GM12878 (cell line): ENCODE results near the gene ENDOU. TPM values are rescaled to one million over a fixed set of nuclear protein-coding genes. Genes with fewer than 3 reads are reported as not detected.
A peak's percentile ranks its signal among the peaks of the same experiment; 100 is the strongest.

ENCODE experiments used
- ATAC-seq: fragments of 200-7000 bp; cut with Tn5 transposase; 3 replicates; pipeline ENCODE4 v1.9.1; 2020; ENCODE audit warnings: mild to moderate bottlenecking, moderate library complexity
- BruUV-seq: library from RNA; stranded (reverse); fragments of 400-500 nt; replicated peaks from 2 replicates; lab custom pipeline; 2021; lab: Mats Ljungman, UMichigan
- CTCF ChIA-PET: fragments of 300-600 bp; sonication (Branson Sonifier 250); formaldehyde crosslinking; extraction: SDS; loops from one replicate; lab custom pipeline; 2021; ENCODE audit warnings: inconsistent platforms; lab: Yijun Ruan, JAX
- POLR2A ChIA-PET: fragments of 350-600 bp; formaldehyde crosslinking; extraction: SDS; loops from one replicate; lab custom pipeline; 2021; ENCODE audit warnings: inconsistent platforms; lab: Charles Lee
- RAD21 ChIA-PET: fragments of 300-600 bp; sonication (Branson Sonifier 250); formaldehyde crosslinking; loops from one replicate; lab custom pipeline; 2023; ENCODE audit warnings: antibody characterized with exemption; ENCODE audit not compliant: unreplicated experiment; lab: Charles Lee
- SMC1A ChIA-PET: fragments of 300-600 bp; sonication (Branson Sonifier 250); formaldehyde crosslinking; loops from one replicate; lab custom pipeline; 2023; ENCODE audit not compliant: unreplicated experiment, uncharacterized antibody; lab: Charles Lee
- DNase-seq: peaks from one replicate; pipeline ENCODE4 v3.0.0-alpha.2; 2011; ENCODE audit warnings: low read depth, low spot score
- FAIRE-seq: peaks from 3 replicates; lab custom pipeline; 2011; peaks lifted over from hg19 to GRCh38; lab: Jason Lieb, UNC
- H2AFZ ChIP-seq: 2 replicates; pipeline ENCODE4 v1.6.0; 2011; ENCODE audit warnings: low read depth, low read length, control low read depth; ENCODE audit not compliant: control insufficient read depth
- H3K27ac ChIP-seq: 2 replicates; pipeline ENCODE4 v1.5.1; 2011; ENCODE audit warnings: control low read depth; ENCODE audit not compliant: control insufficient read depth, insufficient read depth
- H3K27me3 ChIP-seq, 2 experiments: replicated peaks in 1 of 2; 2 replicates each; pipeline versions ENCODE4 v1.6.0 to v1.6.1; 2011; ENCODE audit warnings: low read length in 1 of 2; ENCODE audit not compliant: control insufficient read depth in 2 of 2, insufficient read depth in 2 of 2
- H3K36me3 ChIP-seq, 2 experiments: 2 replicates each; pipeline ENCODE4 v1.5.1; 2011; ENCODE audit warnings: low read length in 1 of 2; ENCODE audit not compliant: control insufficient read depth in 2 of 2, insufficient read depth in 2 of 2
- H3K4me1 ChIP-seq: 2 replicates; pipeline ENCODE4 v1.6.1; 2011; ENCODE audit warnings: mild to moderate bottlenecking, low read length, moderate library complexity, mixed read lengths; ENCODE audit not compliant: control insufficient read depth, insufficient read depth
- H3K4me2 ChIP-seq: 2 replicates; pipeline ENCODE4 v1.6.0; 2011; ENCODE audit warnings: control low read depth; ENCODE audit not compliant: control insufficient read depth, insufficient read depth
- H3K4me3 ChIP-seq: fragments of 200-600 bp; sonication (generic); 2 replicates; pipeline ENCODE4 v1.5.1; 2016
- H3K79me2 ChIP-seq: 2 replicates; pipeline ENCODE4 v1.6.0; 2011; ENCODE audit warnings: low read length; ENCODE audit not compliant: control insufficient read depth, insufficient read depth
- H3K9ac ChIP-seq: 2 replicates; pipeline ENCODE4 v1.8.0; 2011; ENCODE audit warnings: low read length, control low read depth, mixed read lengths; ENCODE audit not compliant: control insufficient read depth, insufficient read depth
- H3K9me3 ChIP-seq: replicated peaks from 3 replicates; pipeline ENCODE4 v1.5.1; 2011; ENCODE audit warnings: mild to moderate bottlenecking, low read length; ENCODE audit not compliant: control insufficient read depth, insufficient read depth
- H4K20me1 ChIP-seq: 2 replicates; pipeline ENCODE4 v1.6.0; 2011; ENCODE audit not compliant: control insufficient read depth, insufficient read depth
- ATF7 ChIP-seq: fragments of 450-650 bp; IDR thresholded peaks from 2 replicates; pipeline ENCODE4 v1.6.1; 2016; ENCODE audit warnings: low read depth, mild to moderate bottlenecking
- BHLHE40 ChIP-seq, 2 experiments: fragments of 450-650 bp in 1 of 2; IDR thresholded peaks; 2 replicates each; pipeline ENCODE4 v1.6.1; 2011 to 2017; ENCODE audit warnings: low read depth in 2 of 2, borderline replicate concordance in 1 of 2, improper control_type of control experiment in 1 of 2, low read length in 1 of 2, mild to moderate bottlenecking in 1 of 2
- CBFB ChIP-seq: IDR thresholded peaks from 2 replicates; pipeline ENCODE4 v1.6.1; 2016; ENCODE audit warnings: antibody characterized with exemption, low read depth
- DPF2 ChIP-seq: fragments of 450-650 bp; IDR thresholded peaks from 2 replicates; pipeline ENCODE4 v1.6.1; 2017; ENCODE audit warnings: mild to moderate bottlenecking
- EED ChIP-seq: sonication (generic); IDR thresholded peaks from 2 replicates; pipeline ENCODE4 v1.6.1; 2016; ENCODE audit warnings: antibody characterized with exemption, low read depth
- EGR1 ChIP-seq, 2 experiments: IDR thresholded peaks; 1 replicate in 1 of 2; 2 replicates in 1 of 2; pipeline ENCODE4 v1.6.1; 2011 to 2012; ENCODE audit warnings: low read depth in 2 of 2, low read length in 2 of 2, borderline replicate concordance in 1 of 2, mild to moderate bottlenecking in 1 of 2, moderate library complexity in 1 of 2
- JUND ChIP-seq: IDR thresholded peaks from 2 replicates; pipeline ENCODE4 v1.6.1; 2012; ENCODE audit warnings: low read depth, mild to moderate bottlenecking, low read length, improper control_type of control experiment, moderate library complexity
- MAX ChIP-seq: IDR thresholded peaks from 2 replicates; pipeline ENCODE4 v1.6.1; 2012; ENCODE audit warnings: low read depth, low read length, improper control_type of control experiment
- NR2F1 ChIP-seq: fragments of 450-650 bp; conservative IDR thresholded peaks from 2 replicates; pipeline ENCODE4 v1.6.1; 2017; ENCODE audit warnings: mild to moderate bottlenecking
- PML ChIP-seq: IDR thresholded peaks from 2 replicates; pipeline ENCODE4 v1.6.1; 2012; ENCODE audit warnings: low read length, inconsistent platforms
- POLR2AphosphoS2 ChIP-seq: IDR thresholded peaks from 2 replicates; pipeline ENCODE4 v1.6.1; 2011; ENCODE audit warnings: low read depth, mild to moderate bottlenecking, low read length, improper control_type of control experiment, moderate library complexity
- RB1 ChIP-seq: fragments of 450-650 bp; formaldehyde crosslinking; IDR thresholded peaks from 2 replicates; pipeline ENCODE4 v1.6.1; 2017; ENCODE audit warnings: mild to moderate bottlenecking, borderline replicate concordance
- SPI1 ChIP-seq: IDR thresholded peaks from 2 replicates; pipeline ENCODE4 v1.6.1; 2011; ENCODE audit warnings: low read depth, mild to moderate bottlenecking, low read length, moderate library complexity, borderline replicate concordance; ENCODE audit not compliant: insufficient read depth
- TBL1XR1 ChIP-seq: IDR thresholded peaks from 2 replicates; pipeline ENCODE4 v1.6.1; 2012; ENCODE audit warnings: low read depth, low read length, improper control_type of control experiment
- ZSCAN29 ChIP-seq: fragments of 450-650 bp; IDR thresholded peaks from 2 replicates; pipeline ENCODE4 v1.6.1; 2017; ENCODE audit warnings: mild to moderate bottlenecking, moderate library complexity
- WGBS: methylation state at CpG from one replicate; pipeline ENCODE4 v1.1.6; 2016; ENCODE audit warnings: low lambda C conversion rate; ENCODE audit not compliant: insufficient replicate concordance, insufficient coverage; ENCODE audit errors: missing lambda C conversion rate; 5-methylcytosine and 5-hydroxymethylcytosine counted together
- in situ Hi-C: fragments of 300-500 bp; cut with MboI; formaldehyde crosslinking; loops from 9 replicates; pipeline ENCODE4 v1.14.3; 2018; ENCODE audit warnings: mixed read lengths
- intact Hi-C: fragments of 100-400 bp; cut with micrococcal nuclease; formaldehyde crosslinking; loops from one replicate; pipeline ENCODE4 v1.14.2; 2022; ENCODE audit not compliant: unreplicated experiment
- polyA plus RNA-seq, 11 experiments: library from polyadenylated mRNA; depleted of rRNA in 4 of 11; unstranded in 6 of 11; stranded (reverse) in 5 of 11; fragments of >200 nt; fragmentation: Nextera tagmentation in 4 of 11; fragmentation: Illumina TruSeq in 1 of 11; extraction: Ambion mirVana in 4 of 11; extraction: Trizol in 1 of 11; gene quantifications; 1 replicate in 1 of 11; 2 replicates in 10 of 11; pipeline versions ENCODE4 v1.2.1 to v1.2.3, GENCODE V29; 2011 to 2016; ENCODE audit warnings: inconsistent platforms in 2 of 11, missing spikeins in 2 of 11, low read depth in 1 of 11
- total RNA-seq, 4 experiments: library from RNA; depleted of rRNA in 3 of 4; stranded (reverse); fragments of >200 nt in 3 of 4; fragmentation: Illumina TruSeq in 1 of 4; extraction: Trizol in 1 of 4; gene quantifications; 2 replicates each; pipeline versions ENCODE4 v1.2.1 to v1.2.3, GENCODE V29; 2013 to 2021
- TF ChIP-seq, protein P1 (sequence below): fragments of 450-650 bp; IDR thresholded peaks from 2 replicates; pipeline ENCODE4 v1.6.1; 2017; ENCODE audit warnings: mild to moderate bottlenecking, moderate library complexity

ENDOU gene
- total and polyA plus RNA-seq, 10 of the 15 experiments (the other 5 are each of a cell fraction or from before 2014, with no cell fraction given): 0.03 to 0.17 (median 0.10) TPM; not detected in 4

DNA sequence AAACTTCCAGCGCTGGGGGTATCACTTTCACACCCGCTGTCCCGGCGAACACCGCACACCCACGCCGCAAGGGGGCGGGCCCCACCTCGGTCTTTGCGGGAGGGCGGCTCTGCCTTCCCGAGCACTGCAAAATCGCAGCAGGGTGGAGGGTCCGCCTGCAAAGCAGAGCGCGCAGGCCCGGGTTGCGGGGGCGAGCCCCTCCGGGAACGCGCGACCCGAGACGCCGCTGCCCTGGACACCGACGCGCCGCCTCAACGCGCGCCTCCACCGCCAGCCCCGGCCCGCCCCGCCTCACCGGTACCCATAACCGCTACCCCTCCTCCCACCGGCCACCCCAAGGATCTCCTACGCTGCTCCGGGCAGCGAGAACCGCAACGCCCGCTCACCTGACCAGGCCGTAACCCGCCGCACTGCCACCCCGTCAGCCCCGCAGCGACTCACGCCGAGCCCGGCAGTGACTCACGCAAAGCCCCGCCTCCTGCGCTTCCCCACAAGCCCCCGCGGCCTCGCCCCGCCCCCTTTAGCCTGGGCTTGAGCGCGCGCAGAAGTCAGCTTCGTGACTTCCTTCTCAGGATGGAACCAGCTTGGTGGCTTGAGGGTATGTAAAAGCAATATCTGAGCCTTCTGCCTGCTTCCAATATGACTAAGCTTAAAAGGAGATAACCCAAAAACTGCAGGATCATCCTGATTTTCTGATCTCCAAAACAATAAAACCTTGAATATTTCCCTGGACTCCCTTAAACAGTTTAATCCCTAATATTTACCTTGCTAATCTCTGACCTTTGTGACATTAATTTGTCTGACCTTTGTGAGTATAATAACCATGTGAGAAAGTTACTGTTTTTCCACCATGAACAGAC, 19.5 kb downstream of the ENDOU start, which contains the start of gene RPAP3:
RPAP3 (minus strand) TSS at position 465 of the 860 bp plus-strand sequence. CDS start 3,190 bp downstream, outside the sequence.
- BruUV-seq: no TSS peak
- TF ChIP-seq MAX: peak; percentile 70
- TF ChIP-seq NR2F1: 0 out of 2 replicates have a peak, but pooled peaks have one; percentile 24
- TF ChIP-seq TBL1XR1: 0 out of 2 replicates have a peak, but pooled peaks have one; percentile 23
- no peak; the same call in 1 of the 2 replicates for TF ChIP-seq ATF7
- 0 out of 2 replicates have a peak, but pooled peaks have one; percentile 16 for TF ChIP-seq ZSCAN29
- peak in 1 of 2 experiments; percentile 87; a peak in 2 of 4 replicates for TF ChIP-seq BHLHE40 (IDR thresholded peaks at IDR 0.05; ENCODE audit: borderline replicate concordance in 1 of 2, low read depth in 2 of 2, low read length in 1 of 2)
- TF ChIP-seq EGR1 (IDR thresholded peaks at IDR 0.05; ENCODE audit: borderline replicate concordance in 1 of 2, low read depth in 2 of 2, low read length in 2 of 2): peak in 1 of 2 experiments; percentile 80; a peak in 2 of 3 replicates
- TF ChIP-seq, protein P1, sequence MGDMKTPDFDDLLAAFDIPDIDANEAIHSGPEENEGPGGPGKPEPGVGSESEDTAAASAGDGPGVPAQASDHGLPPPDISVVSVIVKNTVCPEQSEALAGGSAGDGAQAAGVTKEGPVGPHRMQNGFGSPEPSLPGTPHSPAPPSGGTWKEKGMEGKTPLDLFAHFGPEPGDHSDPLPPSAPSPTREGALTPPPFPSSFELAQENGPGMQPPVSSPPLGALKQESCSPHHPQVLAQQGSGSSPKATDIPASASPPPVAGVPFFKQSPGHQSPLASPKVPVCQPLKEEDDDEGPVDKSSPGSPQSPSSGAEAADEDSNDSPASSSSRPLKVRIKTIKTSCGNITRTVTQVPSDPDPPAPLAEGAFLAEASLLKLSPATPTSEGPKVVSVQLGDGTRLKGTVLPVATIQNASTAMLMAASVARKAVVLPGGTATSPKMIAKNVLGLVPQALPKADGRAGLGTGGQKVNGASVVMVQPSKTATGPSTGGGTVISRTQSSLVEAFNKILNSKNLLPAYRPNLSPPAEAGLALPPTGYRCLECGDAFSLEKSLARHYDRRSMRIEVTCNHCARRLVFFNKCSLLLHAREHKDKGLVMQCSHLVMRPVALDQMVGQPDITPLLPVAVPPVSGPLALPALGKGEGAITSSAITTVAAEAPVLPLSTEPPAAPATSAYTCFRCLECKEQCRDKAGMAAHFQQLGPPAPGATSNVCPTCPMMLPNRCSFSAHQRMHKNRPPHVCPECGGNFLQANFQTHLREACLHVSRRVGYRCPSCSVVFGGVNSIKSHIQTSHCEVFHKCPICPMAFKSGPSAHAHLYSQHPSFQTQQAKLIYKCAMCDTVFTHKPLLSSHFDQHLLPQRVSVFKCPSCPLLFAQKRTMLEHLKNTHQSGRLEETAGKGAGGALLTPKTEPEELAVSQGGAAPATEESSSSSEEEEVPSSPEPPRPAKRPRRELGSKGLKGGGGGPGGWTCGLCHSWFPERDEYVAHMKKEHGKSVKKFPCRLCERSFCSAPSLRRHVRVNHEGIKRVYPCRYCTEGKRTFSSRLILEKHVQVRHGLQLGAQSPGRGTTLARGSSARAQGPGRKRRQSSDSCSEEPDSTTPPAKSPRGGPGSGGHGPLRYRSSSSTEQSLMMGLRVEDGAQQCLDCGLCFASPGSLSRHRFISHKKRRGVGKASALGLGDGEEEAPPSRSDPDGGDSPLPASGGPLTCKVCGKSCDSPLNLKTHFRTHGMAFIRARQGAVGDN: no peak; the same call in 1 of the 2 replicates
- peak; percentile 92 for TF ChIP-seq PML
- 0 out of 2 replicates have a peak, but pooled peaks have one; percentile 19 for TF ChIP-seq EED
- TF ChIP-seq SPI1: peak; percentile 7; the same call in 1 of the 2 replicates
- peak; percentile 81 for TF ChIP-seq POLR2AphosphoS2
- peak; percentile 29; the same call in 1 of the 2 replicates for TF ChIP-seq RB1
- TF ChIP-seq CBFB: peak; percentile 60; the same call in 1 of the 2 replicates
- TF ChIP-seq DPF2: peak; percentile 81
- TF ChIP-seq JUND: 0 out of 2 replicates have a peak, but pooled peaks have one; percentile 42

More for the DNA sequence above, 19.5 kb downstream of the ENDOU start, which contains the start of gene RPAP3:
- Histone ChIP-seq H3K4me2 (peak within 1 kb of the TSS; percentile 91), H3K36me3 (no peaks in the 10 kb centered on the region), H3K27me3 (no peaks in the 10 kb centered on the region), H3K4me3 (peak within 1 kb of the TSS; percentile 84), H4K20me1 (no peaks in the 10 kb centered on the region), H3K9me3 (no peaks in the 10 kb centered on the region), H2AFZ (peak within 1 kb of the TSS; percentile 85), H3K4me1 (peaks cover 32% of the 10 kb centered on the region), H3K79me2 (peaks cover 38% of the 10 kb centered on the region), H3K27ac (peak within 1 kb of the TSS; percentile 85), H3K9ac (peak within 1 kb of the TSS; percentile 82)
- in situ Hi-C loops: no loop called here
- peak; percentile 65 for DNase-seq
- intact Hi-C loops: loop anchor here (10.0 kb wide), 1 partner anchor 1441 kb away; the partner anchor contains the start of gene SLC38A1
- RAD21 ChIA-PET: interaction anchor here (0.6 to 9.0 kb wide), 8 partner anchors 9 to 498 kb away, joined by 3 to 61 read pairs (median 3); partner anchors contain the start of gene RAPGEF3
- under 1% methylated on average over 24 of the region's 66 CpGs for WGBS
- SMC1A ChIA-PET: interaction anchor here (0.5 to 3.5 kb wide), 13 partner anchors 9 to 492 kb away, joined by 3 to 16 read pairs (median 4); partner anchors contain the start of gene ENDOU
- POLR2A ChIA-PET: interaction anchor here (0.7 to 0.9 kb wide), 2 partner anchors 50 to 141 kb away, joined by 3 read pairs; no protein-coding TSS in a partner anchor
- CTCF ChIA-PET: interaction anchor here (0.6 to 9.7 kb wide), 15 partner anchors 8 to 61 kb away, joined by 3 to 102 read pairs (median 7); partner anchors contain the start of gene RAPGEF3
- peak; percentile 94 for ATAC-seq
- FAIRE-seq: peak; percentile 91
